SU-DHL-6 (cell line): ENCODE measurements around the gene RRAS2.
A peak's percentile ranks its signal among the peaks of the same experiment; 100 is the strongest.

Experiments used
- H2AFZ ChIP-seq: fragments of 200-600 bp; sonication (generic); 2 replicates; pipeline ENCODE4 v1.6.1; 2014; ENCODE audit warnings: low read depth, mild to moderate bottlenecking, moderate library complexity, mixed read lengths, antibody characterized with exemption, low read length; ENCODE audit not compliant: severe bottlenecking
- H3F3A ChIP-seq: fragments of 200-600 bp; shearing (Covaris generic); 2 replicates; pipeline ENCODE4 v1.6.0; 2016; ENCODE audit warnings: antibody characterized with exemption, mild to moderate bottlenecking; ENCODE audit not compliant: insufficient read depth
- H3K27ac ChIP-seq: fragments of 200-600 bp; sonication (generic); 2 replicates; pipeline ENCODE4 v1.5.1; 2016; ENCODE audit warnings: low read depth, mild to moderate bottlenecking, low read length, moderate library complexity, mixed read lengths
- H3K27me3 ChIP-seq: fragments of 200-600 bp; sonication (generic), shearing (Covaris generic); 2 replicates; pipeline ENCODE4 v1.6.0; 2014; ENCODE audit warnings: mild to moderate bottlenecking, low read length
- H3K36me3 ChIP-seq: fragments of 200-600 bp; sonication (generic); 2 replicates; pipeline ENCODE4 v1.6.1; 2014; ENCODE audit warnings: mild to moderate bottlenecking, low read length, mixed read lengths
- H3K4me2 ChIP-seq: fragments of 300-600, 200-600 bp; shearing (Covaris generic), sonication (generic); 2 replicates; pipeline ENCODE4 v1.6.0; 2014; ENCODE audit warnings: low read length, low read depth, mild to moderate bottlenecking; ENCODE audit not compliant: poor library complexity, severe bottlenecking
- H3K4me3 ChIP-seq: fragments of 200-600 bp; sonication (generic); 2 replicates; pipeline ENCODE4 v1.5.1; 2014; ENCODE audit warnings: antibody characterized with exemption, low read length, mild to moderate bottlenecking, mixed read lengths; ENCODE audit not compliant: insufficient read depth, poor library complexity, severe bottlenecking
- H3K79me2 ChIP-seq: fragments of 200-600 bp; sonication (generic); 2 replicates; pipeline ENCODE4 v1.6.1; 2014; ENCODE audit warnings: mild to moderate bottlenecking, low read length, moderate library complexity; ENCODE audit not compliant: insufficient read depth
- H3K9ac ChIP-seq: fragments of 200-600 bp; sonication (generic); 2 replicates; pipeline ENCODE4 v1.7.0; 2014; ENCODE audit warnings: mild to moderate bottlenecking, low read length
- H3K9me2 ChIP-seq: fragments of 200-600 bp; sonication (generic); replicated peaks from 2 replicates; pipeline ENCODE4 v1.6.1; 2014; ENCODE audit warnings: low read length; ENCODE audit not compliant: insufficient read depth
- H3K9me3 ChIP-seq: fragments of 200-600 bp; sonication (generic); 2 replicates; pipeline ENCODE4 v1.6.1; 2014; ENCODE audit warnings: low read length, mixed read lengths; ENCODE audit not compliant: insufficient read depth
- H4K20me1 ChIP-seq: fragments of 200-600 bp; sonication (generic); 2 replicates; pipeline ENCODE4 v1.6.1; 2014; ENCODE audit warnings: low read depth, mild to moderate bottlenecking, antibody characterized with exemption, low read length, moderate library complexity, mixed read lengths
- EZH2phosphoT487 ChIP-seq: fragments of 200-600 bp; sonication (generic), shearing (Covaris generic); conservative IDR thresholded peaks from 2 replicates; pipeline ENCODE4 v1.6.1; 2018; ENCODE audit warnings: mild to moderate bottlenecking, antibody characterized with exemption, low read length, moderate library complexity, mixed read lengths
- TF ChIP-seq, protein P1 (sequence below): fragments of 200-600 bp; sonication (generic); IDR thresholded peaks from one replicate; pipeline ENCODE4 v1.5.1; 2017; ENCODE audit warnings: antibody characterized with exemption, mild to moderate bottlenecking, low read length, moderate library complexity; ENCODE audit not compliant: insufficient read depth, poor library complexity, severe bottlenecking

Gene RRAS2

DNA sequence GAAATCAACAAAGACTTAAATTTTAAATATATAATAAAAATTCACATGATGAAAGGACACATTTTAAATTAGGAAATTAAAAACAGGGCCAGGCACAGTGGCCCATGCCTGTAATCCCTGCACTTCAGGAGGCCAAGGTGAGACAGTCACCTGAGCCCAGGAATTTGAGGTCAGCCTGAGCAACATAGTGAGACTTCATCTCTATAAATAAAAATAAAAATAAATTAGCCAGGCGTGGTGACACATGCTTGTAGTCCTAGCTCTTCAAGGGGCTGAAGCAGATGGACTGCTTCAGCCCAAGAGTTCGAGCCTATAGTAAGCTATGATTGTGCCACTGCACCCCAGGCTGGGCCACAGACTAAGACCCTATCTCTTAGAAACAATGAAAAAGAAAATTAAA, 29.3 kb downstream of the RRAS2 start:
- no peak for TF ChIP-seq EZH2phosphoT487
- TF ChIP-seq, protein P1, sequence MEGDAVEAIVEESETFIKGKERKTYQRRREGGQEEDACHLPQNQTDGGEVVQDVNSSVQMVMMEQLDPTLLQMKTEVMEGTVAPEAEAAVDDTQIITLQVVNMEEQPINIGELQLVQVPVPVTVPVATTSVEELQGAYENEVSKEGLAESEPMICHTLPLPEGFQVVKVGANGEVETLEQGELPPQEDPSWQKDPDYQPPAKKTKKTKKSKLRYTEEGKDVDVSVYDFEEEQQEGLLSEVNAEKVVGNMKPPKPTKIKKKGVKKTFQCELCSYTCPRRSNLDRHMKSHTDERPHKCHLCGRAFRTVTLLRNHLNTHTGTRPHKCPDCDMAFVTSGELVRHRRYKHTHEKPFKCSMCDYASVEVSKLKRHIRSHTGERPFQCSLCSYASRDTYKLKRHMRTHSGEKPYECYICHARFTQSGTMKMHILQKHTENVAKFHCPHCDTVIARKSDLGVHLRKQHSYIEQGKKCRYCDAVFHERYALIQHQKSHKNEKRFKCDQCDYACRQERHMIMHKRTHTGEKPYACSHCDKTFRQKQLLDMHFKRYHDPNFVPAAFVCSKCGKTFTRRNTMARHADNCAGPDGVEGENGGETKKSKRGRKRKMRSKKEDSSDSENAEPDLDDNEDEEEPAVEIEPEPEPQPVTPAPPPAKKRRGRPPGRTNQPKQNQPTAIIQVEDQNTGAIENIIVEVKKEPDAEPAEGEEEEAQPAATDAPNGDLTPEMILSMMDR = no peak
- peak overlapping the region; percentile 8 for H3K4me3 ChIP-seq
- peak overlapping the region; percentile 39 for H3K9ac ChIP-seq
- no peaks in the 10 kb centered on the region for H3K36me3 ChIP-seq
- peak overlapping the region; percentile 95 for H3K27ac ChIP-seq
- peaks cover 80% of the 10 kb centered on the region for H3F3A ChIP-seq
- peaks cover 95% of the 10 kb centered on the region for H3K79me2 ChIP-seq
- H3K27me3 ChIP-seq = no peaks in the 10 kb centered on the region
- H3K9me3 ChIP-seq = no peaks in the 10 kb centered on the region
- H4K20me1 ChIP-seq = 0 out of 2 replicates have a peak, but pooled peaks cover 9% of the 10 kb centered on the region
- no peaks in the 10 kb centered on the region for H3K9me2 ChIP-seq
- H2AFZ ChIP-seq = no peak overlapping the region
- peak overlapping the region; percentile 96 for H3K4me2 ChIP-seq

- TF ChIP-seq, protein P1 = no peak
- TF ChIP-seq EZH2phosphoT487 = no peak
- Histone ChIP-seq H3F3A (peaks cover 89% of the 10 kb centered on the region), H3K4me3 (peak overlapping the region; percentile 16), H3K9me3 (no peaks in the 10 kb centered on the region), H3K9ac (peak overlapping the region; percentile 55), H3K4me2 (peak overlapping the region; percentile 96), H3K79me2 (peaks cover 95% of the 10 kb centered on the region), H4K20me1 (0 out of 2 replicates have a peak, but pooled peaks cover 5% of the 10 kb centered on the region), H3K27ac (peak overlapping the region; percentile 95), H3K9me2 (no peaks in the 10 kb centered on the region), H2AFZ (no peak overlapping the region), H3K27me3 (no peaks in the 10 kb centered on the region), H3K36me3 (peaks cover under 1% of the 10 kb centered on the region; the same call in 1 of the 2 replicates)
Observed at GRCh38 chr11:14327116-14327515, 31.9 kb downstream of the RRAS2 start.

- H3K4me2 ChIP-seq = peak overlapping the region; percentile 96
- no peaks in the 10 kb centered on the region for H4K20me1 ChIP-seq
- H3K9ac ChIP-seq = peak overlapping the region; percentile 55
Observed at GRCh38 chr11:14323118-14323676, 35.8 kb downstream of the RRAS2 start.

More at GRCh38 chr11:14323118-14323676, 35.8 kb downstream of the RRAS2 start:
- Histone ChIP-seq H3K79me2 (peaks cover 95% of the 10 kb centered on the region), H3K9me3 (no peaks in the 10 kb centered on the region), H3K4me3 (peak overlapping the region; percentile 54), H3K36me3 (peaks cover 4% of the 10 kb centered on the region; the same call in 1 of the 2 replicates), H3K27me3 (no peaks in the 10 kb centered on the region), H3K9me2 (no peaks in the 10 kb centered on the region), H3F3A (peaks cover 86% of the 10 kb centered on the region), H3K27ac (peak overlapping the region; percentile 95), H2AFZ (no peak overlapping the region)
- TF ChIP-seq, protein P1 = no peak
- no peak for TF ChIP-seq EZH2phosphoT487
